Embryonic facial prominence (tissue), 1 donor: ENCODE measurements around the gene HABP2.
A peak's percentile ranks its signal among the peaks of the same experiment; 100 is the strongest.

ENCODE experiments used
- DNase-seq: peaks from one replicate; pipeline ENCODE4 v3.0.0-alpha.2; 2016; ENCODE audit errors: extremely low spot score

HABP2 gene

GRCh38 chr10:113557903-113558321, 5.1 kb downstream of the HABP2 start:
- DNase-seq: no peak

GRCh38 chr10:113560071-113560470, 7.2 kb downstream of the HABP2 start:
- DNase-seq: no peak

GRCh38 chr10:113561214-113561613, 8.4 kb downstream of the HABP2 start:
- no peak for DNase-seq

DNA sequence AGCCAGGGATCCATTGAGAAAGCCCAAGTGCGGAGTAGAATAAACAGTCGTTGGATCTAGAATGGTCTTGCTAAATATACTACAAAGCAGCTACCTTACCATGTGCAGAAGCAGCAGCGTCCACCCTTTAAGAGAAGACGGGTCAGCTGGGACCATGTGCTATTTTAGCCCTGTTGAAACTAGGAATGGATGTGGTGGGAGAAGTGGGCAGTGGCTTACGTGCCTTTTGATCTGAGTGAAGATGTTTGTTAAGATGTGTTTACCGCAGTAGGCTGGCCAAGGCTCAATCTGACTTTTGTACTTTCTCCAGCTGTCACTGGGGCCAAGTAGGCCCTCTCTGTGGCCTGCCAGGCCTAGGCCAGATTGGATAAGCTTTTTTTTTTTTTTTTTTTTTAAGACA, 9.2 kb downstream of the HABP2 start:
- DNase-seq: no peak

- DNase-seq: no peak
Observed at GRCh38 chr10:113562704-113563103, 9.9 kb downstream of the HABP2 start.

DNA sequence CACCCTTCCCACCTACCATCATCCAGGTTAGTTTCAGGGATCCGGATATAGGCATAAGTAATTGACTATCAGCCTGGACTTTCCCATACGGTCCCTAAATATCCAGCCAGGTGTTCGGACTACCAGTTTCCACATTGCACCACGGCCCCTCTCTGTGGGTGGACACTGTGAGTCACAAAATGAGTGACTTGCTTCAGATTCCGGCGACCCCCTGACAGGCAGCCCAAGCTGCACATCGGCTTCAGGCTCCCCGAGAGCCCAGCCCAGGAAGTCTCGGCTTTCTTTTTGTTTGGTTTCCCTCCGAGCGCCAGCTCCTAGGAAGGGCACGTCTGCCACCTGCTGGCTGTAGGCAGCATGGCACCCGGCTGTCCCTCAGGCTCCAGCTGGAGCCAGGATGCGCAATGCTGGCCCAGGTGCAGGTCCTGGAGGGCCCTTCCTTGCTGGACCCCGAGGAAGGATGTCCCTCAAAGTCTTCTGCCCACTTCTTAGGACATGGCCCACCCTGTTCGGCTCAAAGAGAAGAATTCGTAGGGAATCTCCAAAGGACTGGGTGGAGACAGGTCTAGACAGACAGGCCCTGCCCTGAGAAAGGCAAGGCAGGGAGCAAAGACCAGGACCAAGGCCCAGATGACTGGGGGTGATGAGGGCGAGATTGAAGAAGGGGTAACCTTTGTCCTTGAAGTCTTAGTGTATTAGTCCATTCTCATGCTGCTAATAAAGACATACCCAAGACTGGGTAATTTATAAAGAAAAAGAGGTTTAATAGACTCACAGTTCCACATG, 10.6 kb downstream of the HABP2 start:
- DNase-seq: peak; percentile 73

- DNase-seq: no peak
Observed at GRCh38 chr10:113565364-113565763, 12.5 kb downstream of the HABP2 start.

DNA sequence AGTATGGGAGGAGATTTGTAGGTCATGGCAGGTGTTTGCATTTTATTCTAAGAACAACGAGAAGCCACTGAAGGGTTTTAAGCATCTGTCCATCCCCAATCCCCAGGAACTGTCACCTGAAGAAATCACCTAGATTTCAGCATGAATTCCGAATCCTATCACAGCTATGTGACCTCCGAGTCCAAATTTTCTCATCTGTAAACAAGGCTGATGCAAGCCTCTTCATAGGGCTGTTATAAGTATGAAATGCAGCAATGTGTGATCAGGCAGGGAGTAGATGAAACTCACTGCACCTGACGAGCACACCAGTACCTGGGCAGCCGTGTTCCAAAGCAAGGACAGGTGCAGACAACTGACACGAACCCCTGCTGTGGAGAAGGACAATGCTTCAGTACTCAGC, 14.0 kb downstream of the HABP2 start:
- DNase-seq: no peak

GRCh38 chr10:113569576-113569975, 16.7 kb downstream of the HABP2 start:
- DNase-seq: no peak

DNA sequence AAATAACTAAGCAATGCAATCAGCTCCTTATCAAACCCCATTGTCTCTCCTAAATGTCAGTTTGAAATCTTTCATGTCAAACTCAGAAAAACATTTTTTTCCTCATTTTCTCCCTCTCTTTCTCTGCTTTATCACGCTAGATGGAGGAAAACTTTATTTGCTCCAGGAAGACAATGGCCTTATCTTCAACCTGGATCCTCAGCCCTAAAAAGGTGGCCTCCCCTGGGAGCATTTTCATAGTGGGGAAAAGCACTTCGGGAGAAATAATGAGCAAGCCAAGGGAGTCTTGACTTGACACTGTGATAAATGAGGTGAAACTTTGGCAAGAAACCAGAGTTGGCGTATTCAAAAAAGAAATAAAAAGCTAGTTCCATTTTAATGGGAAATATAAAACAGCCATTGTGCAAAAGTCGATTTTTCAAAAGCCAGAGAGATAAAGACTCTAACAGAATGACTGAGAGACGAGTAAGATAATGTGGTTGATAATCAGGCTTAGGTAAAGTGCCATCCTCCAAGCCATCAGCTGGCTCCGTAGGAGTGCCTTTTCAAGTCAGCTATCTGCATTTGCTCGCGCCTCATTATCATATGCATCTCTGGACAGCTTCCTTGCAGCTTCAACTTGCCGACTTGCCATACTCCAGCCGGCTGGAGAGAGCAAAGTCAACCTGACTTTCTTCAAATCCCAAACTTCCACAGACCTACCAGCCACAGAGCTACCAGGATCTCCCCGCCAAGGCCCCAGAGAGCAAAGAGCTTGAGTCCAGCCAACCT, 19.9 kb downstream of the HABP2 start:
- DNase-seq: no peak

DNA sequence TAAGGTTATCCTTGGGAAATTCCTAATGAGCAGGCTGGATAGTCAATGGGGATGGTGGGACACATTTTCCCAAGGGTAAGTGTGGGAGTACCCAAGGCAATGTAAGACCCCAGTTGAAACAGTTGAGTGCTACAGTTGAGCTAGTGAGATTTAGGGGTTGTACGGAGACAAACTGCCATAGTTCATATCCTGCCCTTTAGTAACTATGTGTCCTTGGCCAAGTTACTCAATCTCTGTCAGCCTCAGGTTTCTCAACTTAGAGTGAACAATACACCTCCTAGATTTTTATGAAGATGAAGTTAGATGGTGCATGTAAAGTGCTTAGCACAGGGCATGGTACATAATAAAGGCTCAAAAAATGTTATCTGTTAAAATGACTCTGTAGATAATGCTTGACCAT, 20.5 kb downstream of the HABP2 start:
- no peak for DNase-seq

- no peak for DNase-seq
Observed at GRCh38 chr10:113576852-113577251, 24.0 kb downstream of the HABP2 start.

DNA sequence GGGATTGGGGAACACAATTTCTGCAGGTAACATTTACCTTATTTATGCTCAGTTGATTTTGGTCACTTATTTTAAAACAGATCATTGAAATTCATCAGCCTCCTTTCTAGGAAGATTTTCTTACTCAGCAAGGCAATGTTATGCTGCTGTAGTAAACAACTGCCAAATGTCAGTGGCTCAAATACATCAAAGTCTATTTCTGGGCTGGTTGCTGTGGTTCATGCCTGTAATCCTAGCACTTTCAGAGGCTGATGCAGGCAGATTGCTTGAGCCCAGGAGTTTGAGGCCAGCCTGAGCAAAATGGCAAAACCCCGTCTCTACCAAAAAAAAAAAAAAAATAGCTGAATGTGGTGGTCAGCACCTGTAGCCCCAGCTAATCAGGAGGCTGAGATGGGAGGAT, 25.9 kb downstream of the HABP2 start:
- no peak for DNase-seq

DNA sequence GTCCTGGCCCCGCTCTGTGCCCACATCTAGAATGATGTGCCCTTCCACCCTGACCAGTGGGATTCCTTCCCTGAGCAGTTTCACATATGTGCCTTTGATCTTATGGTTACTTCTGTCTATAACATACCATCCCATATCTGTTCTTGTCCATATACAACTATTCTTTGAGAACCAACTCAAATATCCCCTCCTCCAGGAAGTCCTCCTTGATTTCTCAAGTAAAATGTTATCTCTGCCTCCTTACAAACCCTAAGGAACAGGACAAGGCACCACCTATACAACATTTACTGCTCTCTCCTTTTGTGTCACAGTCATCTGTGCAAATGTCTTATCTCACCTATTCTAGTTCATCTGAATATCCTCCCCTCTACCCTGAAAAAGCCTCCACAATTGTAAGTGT, 28.2 kb downstream of the HABP2 start:
- DNase-seq: no peak

- DNase-seq: no peak
Observed at GRCh38 chr10:113583571-113583970, 30.7 kb downstream of the HABP2 start.

DNA sequence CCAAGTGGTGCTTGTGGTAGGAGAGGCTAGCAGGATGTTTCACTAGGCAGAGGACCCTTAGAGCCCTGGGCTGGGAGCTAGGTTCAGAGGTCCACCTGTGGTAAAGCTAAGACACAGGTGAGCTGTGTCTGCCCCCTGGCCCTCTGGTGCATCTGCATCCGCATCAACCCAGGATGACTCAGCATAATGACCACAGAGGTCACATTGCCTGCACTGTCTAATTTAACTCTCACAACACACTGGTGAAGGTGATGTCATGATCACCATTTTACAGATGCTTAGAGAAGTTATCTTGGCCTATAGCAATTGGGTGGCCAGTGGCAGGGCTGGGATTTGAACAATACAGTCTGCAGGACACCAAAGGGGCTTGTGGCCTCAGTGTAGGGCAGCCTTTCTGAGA, 33.1 kb downstream of the HABP2 start:
- no peak for DNase-seq

DNA sequence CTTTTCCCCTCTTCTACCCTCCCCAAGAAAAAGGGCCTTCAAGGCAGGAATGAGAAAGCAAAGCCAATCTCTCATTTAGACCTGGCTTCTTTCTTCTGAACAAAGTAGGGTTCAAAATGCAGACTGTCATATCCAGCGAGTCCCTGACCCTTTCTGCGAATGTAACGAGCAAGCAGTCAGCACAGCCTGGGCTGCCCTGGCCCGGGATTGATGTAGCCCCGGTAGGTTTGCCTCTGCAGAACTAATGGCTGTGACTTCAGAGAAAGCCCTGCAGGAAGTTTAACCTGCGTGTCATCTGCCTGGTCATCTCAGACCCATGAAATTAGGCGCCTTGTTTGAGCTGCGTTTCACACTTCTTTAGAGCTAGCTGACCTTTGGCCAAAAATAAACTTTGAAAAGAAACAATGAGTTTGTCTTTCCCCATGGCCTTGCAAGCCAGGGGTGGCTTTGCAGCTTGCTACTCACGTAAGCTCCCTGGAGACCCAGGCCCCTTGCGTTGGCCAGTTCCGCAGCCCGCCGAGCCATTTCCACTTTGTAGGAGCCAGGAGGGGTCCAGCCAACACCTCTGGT, 36.4 kb downstream of the HABP2 start:
- no peak for DNase-seq

GRCh38 chr10:113590581-113590980, 37.7 kb downstream of the HABP2 start:
- no peak for DNase-seq

DNA sequence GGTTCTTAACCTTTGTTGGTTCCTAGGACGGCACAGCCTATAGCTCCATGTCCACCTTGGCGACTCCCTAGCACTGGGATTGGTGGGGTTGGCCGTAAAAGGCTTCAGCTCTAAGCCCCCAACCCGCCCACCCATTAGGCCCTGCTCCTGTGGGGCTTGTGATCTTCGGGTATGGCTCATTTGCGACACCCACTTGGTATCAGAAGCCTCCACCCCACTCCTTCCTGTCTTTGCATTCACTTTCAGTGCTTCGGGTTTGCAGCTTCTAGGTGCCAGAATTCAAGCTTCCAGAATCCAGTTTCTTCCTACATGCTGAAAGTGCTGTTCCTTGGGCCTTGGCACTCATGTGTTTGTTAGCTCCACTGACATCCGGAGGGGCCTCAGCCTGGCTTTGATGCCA, 39.5 kb downstream of the HABP2 start:
- DNase-seq: no peak

DNA sequence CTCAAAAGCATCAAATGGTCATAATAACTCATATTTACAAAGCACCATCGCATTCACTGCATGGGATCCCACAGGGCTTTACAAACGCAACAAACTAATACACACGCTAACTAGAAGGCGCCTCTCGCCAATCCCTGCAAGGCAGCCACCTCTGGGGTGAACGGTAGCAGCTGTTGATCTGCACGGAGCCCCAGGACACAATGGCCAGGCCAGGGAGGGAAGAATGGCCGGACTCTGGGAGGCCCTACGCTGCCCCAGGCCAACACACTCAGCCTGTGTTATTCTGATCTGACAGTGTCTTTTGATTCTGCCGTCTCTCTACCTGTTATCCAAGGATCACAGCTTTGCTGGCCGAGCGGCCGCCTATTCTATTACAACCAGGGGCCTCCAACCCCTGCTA, 41.8 kb downstream of the HABP2 start:
- DNase-seq: no peak

DNA sequence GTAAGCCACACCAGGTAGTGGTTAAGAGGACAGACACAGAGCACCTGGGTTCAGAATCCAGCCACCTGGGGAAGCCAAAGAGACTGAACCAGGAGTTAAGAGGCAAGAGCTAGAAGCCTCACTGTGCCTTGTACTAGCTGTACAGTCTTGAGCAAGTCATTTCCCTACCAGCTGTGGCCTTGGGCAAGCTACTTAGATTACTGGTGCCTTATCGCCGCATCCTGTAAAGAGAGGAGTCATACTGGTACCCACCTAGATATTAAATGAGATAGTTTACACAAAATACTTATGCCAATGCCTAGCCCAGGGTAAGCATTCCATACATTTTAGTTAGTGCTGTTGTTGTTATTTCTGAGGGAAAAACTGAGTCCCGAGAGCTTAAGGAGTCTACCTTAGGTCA, 47.7 kb downstream of the HABP2 start:
- no peak for DNase-seq

GRCh38 chr10:113603057-113603777, 50.4 kb downstream of the HABP2 start:
- DNase-seq: no peak
